OCI-LY3 (cell line): Measurements from ENCODE around the gene UBE3B.

Experiments used
- H2AFZ ChIP-seq: fragments of 200-600, 300-600 bp; shearing (Covaris generic); 2 replicates; pipeline ENCODE4 v1.6.0; 2014; ENCODE audit warnings: antibody characterized with exemption, low read depth, low read length
- H3K27ac ChIP-seq: fragments of 200-600, 300-600 bp; sonication (generic); 2 replicates; pipeline ENCODE4 v1.5.1; 2014; ENCODE audit warnings: mild to moderate bottlenecking, low read length, moderate library complexity, mixed read lengths
- H3K27me3 ChIP-seq: fragments of 200-600, 300-600 bp; sonication (generic); 2 replicates; pipeline ENCODE4 v1.6.1; 2014; ENCODE audit warnings: low read depth, low read length, mixed read lengths
- H3K36me3 ChIP-seq: fragments of 200-600, 300-600 bp; sonication (generic); replicated peaks from 2 replicates; pipeline ENCODE3; 2014; ENCODE audit warnings: low read depth, low read length, mixed read lengths
- H3K4me1 ChIP-seq: fragments of 300-600, 200-600 bp; sonication (generic); 2 replicates; pipeline ENCODE4 v1.6.1; 2014; ENCODE audit warnings: low read length, mixed read lengths
- H3K4me2 ChIP-seq: fragments of 200-600, 300-600 bp; sonication (generic); 2 replicates; pipeline ENCODE4 v1.6.1; 2014; ENCODE audit warnings: low read length, mixed read lengths
- H3K4me3 ChIP-seq: fragments of 300-600, 200-600 bp; sonication (generic); 2 replicates; pipeline ENCODE4 v1.5.1; 2014; ENCODE audit warnings: antibody characterized with exemption, mild to moderate bottlenecking, low read length, moderate library complexity
- H3K79me2 ChIP-seq: fragments of 300-600, 200-600 bp; shearing (Covaris generic); 2 replicates; pipeline ENCODE4 v1.6.1; 2014; ENCODE audit warnings: mild to moderate bottlenecking, low read length, mixed read lengths
- H3K9ac ChIP-seq: fragments of 300-600, 200-600 bp; shearing (Covaris generic); 2 replicates; pipeline ENCODE4 v1.6.0; 2014; ENCODE audit warnings: mild to moderate bottlenecking, low read length, moderate library complexity
- H3K9me3 ChIP-seq: fragments of 200-600, 300-600 bp; shearing (Covaris generic); 2 replicates; pipeline ENCODE4 v1.6.1; 2014; ENCODE audit warnings: low read length, mixed read lengths; ENCODE audit not compliant: insufficient read depth
- H4K20me1 ChIP-seq: fragments of 200-600, 300-600 bp; sonication (generic); 2 replicates; pipeline ENCODE4 v1.6.1; 2016; ENCODE audit warnings: low read length, mixed read lengths; ENCODE audit not compliant: insufficient read depth
- EZH2phosphoT487 ChIP-seq: fragments of 200-600 bp; shearing (Covaris generic); IDR thresholded peaks from 2 replicates; pipeline ENCODE4 v1.6.1; 2018; ENCODE audit warnings: antibody characterized with exemption, mixed run types, low read depth
- TF ChIP-seq, protein P1 (sequence below): fragments of 200-600, 300-600 bp; sonication (generic); IDR thresholded peaks from 2 replicates; pipeline ENCODE4 v1.5.1; 2014; ENCODE audit warnings: antibody characterized with exemption, low read length, low read depth

Gene UBE3B

GRCh38 chr12:109554761-109555160 lies 77.3 kb downstream of the UBE3B start:
- Histone ChIP-seq H4K20me1 (no peaks in the 10 kb centered on the region), H3K27me3 (no peaks in the 10 kb centered on the region), H3K36me3 (no peaks in the 10 kb centered on the region), H3K27ac (no peak overlapping the region), H3K4me3 (no peak overlapping the region), H2AFZ (no peak overlapping the region), H3K79me2 (no peaks in the 10 kb centered on the region), H3K4me2 (no peak overlapping the region), H3K9ac (no peak overlapping the region), H3K9me3 (no peaks in the 10 kb centered on the region), H3K4me1 (no peaks in the 10 kb centered on the region)
- TF ChIP-seq, protein P1, sequence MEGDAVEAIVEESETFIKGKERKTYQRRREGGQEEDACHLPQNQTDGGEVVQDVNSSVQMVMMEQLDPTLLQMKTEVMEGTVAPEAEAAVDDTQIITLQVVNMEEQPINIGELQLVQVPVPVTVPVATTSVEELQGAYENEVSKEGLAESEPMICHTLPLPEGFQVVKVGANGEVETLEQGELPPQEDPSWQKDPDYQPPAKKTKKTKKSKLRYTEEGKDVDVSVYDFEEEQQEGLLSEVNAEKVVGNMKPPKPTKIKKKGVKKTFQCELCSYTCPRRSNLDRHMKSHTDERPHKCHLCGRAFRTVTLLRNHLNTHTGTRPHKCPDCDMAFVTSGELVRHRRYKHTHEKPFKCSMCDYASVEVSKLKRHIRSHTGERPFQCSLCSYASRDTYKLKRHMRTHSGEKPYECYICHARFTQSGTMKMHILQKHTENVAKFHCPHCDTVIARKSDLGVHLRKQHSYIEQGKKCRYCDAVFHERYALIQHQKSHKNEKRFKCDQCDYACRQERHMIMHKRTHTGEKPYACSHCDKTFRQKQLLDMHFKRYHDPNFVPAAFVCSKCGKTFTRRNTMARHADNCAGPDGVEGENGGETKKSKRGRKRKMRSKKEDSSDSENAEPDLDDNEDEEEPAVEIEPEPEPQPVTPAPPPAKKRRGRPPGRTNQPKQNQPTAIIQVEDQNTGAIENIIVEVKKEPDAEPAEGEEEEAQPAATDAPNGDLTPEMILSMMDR = no peak
- no peak for TF ChIP-seq EZH2phosphoT487

GRCh38 chr12:109555431-109556315 lies 78.2 kb downstream of the UBE3B start:
- no peak for TF ChIP-seq EZH2phosphoT487
- TF ChIP-seq, protein P1 = no peak
- H3K4me1 ChIP-seq = no peaks in the 10 kb centered on the region
- no peaks in the 10 kb centered on the region for H3K79me2 ChIP-seq
- H3K36me3 ChIP-seq = no peaks in the 10 kb centered on the region
- H3K27ac ChIP-seq = no peak overlapping the region
- no peak overlapping the region for H3K4me2 ChIP-seq
- no peak overlapping the region for H3K4me3 ChIP-seq
- no peak overlapping the region for H2AFZ ChIP-seq
- no peaks in the 10 kb centered on the region for H3K9me3 ChIP-seq
- no peaks in the 10 kb centered on the region for H3K27me3 ChIP-seq
- H3K9ac ChIP-seq = no peak overlapping the region
- no peaks in the 10 kb centered on the region for H4K20me1 ChIP-seq

- H3K36me3 ChIP-seq = peaks cover 5% of the 10 kb centered on the region
- H3K4me2 ChIP-seq = no peak overlapping the region
- no peaks in the 10 kb centered on the region for H3K79me2 ChIP-seq
- no peak overlapping the region for H3K9ac ChIP-seq
- TF ChIP-seq EZH2phosphoT487 = no peak
- TF ChIP-seq, protein P1 = no peak
- H3K9me3 ChIP-seq = peaks cover under 1% of the 10 kb centered on the region; the same call in 1 of the 2 replicates
- no peaks in the 10 kb centered on the region for H3K27me3 ChIP-seq
- H3K27ac ChIP-seq = no peak overlapping the region
- H3K4me3 ChIP-seq = no peak overlapping the region
- no peak overlapping the region for H2AFZ ChIP-seq
- H4K20me1 ChIP-seq = no peaks in the 10 kb centered on the region
- no peaks in the 10 kb centered on the region for H3K4me1 ChIP-seq
Measured at GRCh38 chr12:109557200-109557599, 79.8 kb downstream of the UBE3B start.

DNA sequence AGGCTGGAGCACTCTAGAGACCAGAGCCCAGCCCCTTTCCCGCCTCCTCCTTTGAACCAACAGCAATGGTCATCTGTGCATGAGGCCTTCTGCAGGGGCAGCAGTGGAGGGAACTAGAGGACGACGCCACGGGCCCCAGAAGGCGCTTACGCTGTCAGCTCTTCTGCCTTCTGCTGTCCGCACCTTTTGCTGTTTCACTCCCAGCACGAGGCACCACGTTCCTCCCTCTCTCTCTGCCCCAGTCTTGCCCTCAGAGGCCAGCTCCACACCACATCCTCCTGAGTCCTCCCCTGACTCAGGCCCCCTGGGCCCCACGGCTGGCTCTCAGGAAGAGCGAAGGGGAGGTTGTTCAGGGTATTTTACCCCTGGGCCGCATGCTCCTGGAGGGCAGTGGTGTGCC lies 80.4 kb downstream of the UBE3B start:
- H3K27me3 ChIP-seq = no peaks in the 10 kb centered on the region
- peaks cover 5% of the 10 kb centered on the region for H3K9me3 ChIP-seq
- H3K36me3 ChIP-seq = peaks cover 11% of the 10 kb centered on the region
- no peak overlapping the region for H3K4me3 ChIP-seq
- no peak overlapping the region for H2AFZ ChIP-seq
- no peaks in the 10 kb centered on the region for H3K79me2 ChIP-seq
- no peaks in the 10 kb centered on the region for H3K4me1 ChIP-seq
- TF ChIP-seq, protein P1 = no peak
- TF ChIP-seq EZH2phosphoT487 = no peak
- no peak overlapping the region for H3K4me2 ChIP-seq
- H3K9ac ChIP-seq = no peak overlapping the region
- H4K20me1 ChIP-seq = no peaks in the 10 kb centered on the region
- no peak overlapping the region for H3K27ac ChIP-seq
